MM.1S (cell line): ENCODE results near the gene CDC123.

Source experiments
- DNase-seq: peaks from one replicate; pipeline ENCODE4 v3.0.0-alpha.2; 2015
- H2AFZ ChIP-seq: fragments of 300-600 bp; sonication (generic); 2 replicates; pipeline ENCODE4 v1.6.0; 2016; ENCODE audit warnings: antibody characterized with exemption, low read length
- H3F3A ChIP-seq: fragments of 300-600 bp; sonication (generic); 2 replicates; pipeline ENCODE4 v1.6.1; 2016; ENCODE audit warnings: mild to moderate bottlenecking, antibody characterized with exemption, low read length, moderate library complexity, mixed read lengths; ENCODE audit not compliant: insufficient read depth
- H3K27ac ChIP-seq: fragments of 300-600 bp; sonication (generic); 2 replicates; pipeline ENCODE4 v1.5.1; 2016; ENCODE audit warnings: mild to moderate bottlenecking, low read length
- H3K27me3 ChIP-seq: fragments of 300-600 bp; sonication (generic); replicated peaks from 2 replicates; pipeline ENCODE4 v1.6.0; 2016; ENCODE audit warnings: low read length; ENCODE audit not compliant: insufficient read depth
- H3K36me3 ChIP-seq: fragments of 300-600 bp; sonication (generic); replicated peaks from 2 replicates; pipeline ENCODE4 v1.6.1; 2016; ENCODE audit warnings: mild to moderate bottlenecking, low read length, mixed read lengths; ENCODE audit not compliant: insufficient read depth
- H3K4me1 ChIP-seq: fragments of 300-600 bp; sonication (generic); 2 replicates; pipeline ENCODE4 v1.6.1; 2016; ENCODE audit warnings: low read length, mixed read lengths
- H3K4me2 ChIP-seq: fragments of 300-600 bp; sonication (generic); 2 replicates; pipeline ENCODE4 v1.6.0; 2016; ENCODE audit warnings: low read depth, low read length
- H3K4me3 ChIP-seq: fragments of 300-600 bp; sonication (generic); 2 replicates; pipeline ENCODE4 v1.5.1; 2016; ENCODE audit warnings: low read length, mixed read lengths
- H3K79me2 ChIP-seq: fragments of 300-600 bp; sonication (generic); 2 replicates; pipeline ENCODE4 v1.6.1; 2016; ENCODE audit warnings: mixed run types, low read length, mixed read lengths
- H3K9ac ChIP-seq: fragments of 300-600 bp; sonication (generic); 2 replicates; pipeline ENCODE4 v1.6.1; 2016; ENCODE audit warnings: low read length, mixed read lengths
- H3K9me2 ChIP-seq: fragments of 300-600 bp; sonication (generic); replicated peaks from 2 replicates; pipeline ENCODE4 v1.6.1; 2016; ENCODE audit warnings: mild to moderate bottlenecking, low read length, mixed read lengths; ENCODE audit not compliant: insufficient read depth
- H3K9me3 ChIP-seq: fragments of 300-600 bp; sonication (generic); replicated peaks from 2 replicates; pipeline ENCODE4 v1.6.1; 2016; ENCODE audit warnings: mild to moderate bottlenecking, low read length, mixed read lengths; ENCODE audit not compliant: insufficient read depth
- H4K20me1 ChIP-seq: fragments of 300-600 bp; sonication (generic); 2 replicates; pipeline ENCODE4 v1.6.1; 2016; ENCODE audit warnings: mild to moderate bottlenecking, low read length, moderate library complexity, mixed read lengths; ENCODE audit not compliant: insufficient read depth
- EZH2 ChIP-seq: fragments of 300-600 bp; sonication (generic); optimal IDR thresholded peaks from 2 replicates; pipeline ENCODE3; 2017; ENCODE audit warnings: low read depth, mild to moderate bottlenecking, antibody characterized with exemption, low read length, mixed read lengths
- EZH2phosphoT487 ChIP-seq: fragments of 300-600 bp; sonication (generic); IDR thresholded peaks from 2 replicates; pipeline ENCODE4 v1.6.1; 2018; ENCODE audit warnings: antibody characterized with exemption, low read length
- TF ChIP-seq, protein P1 (sequence below): fragments of 300-600 bp; sonication (generic); IDR thresholded peaks from 2 replicates; pipeline ENCODE4 v1.5.1; 2016; ENCODE audit warnings: antibody characterized with exemption, low read length, mixed read lengths

The CDC123 gene

DNA sequence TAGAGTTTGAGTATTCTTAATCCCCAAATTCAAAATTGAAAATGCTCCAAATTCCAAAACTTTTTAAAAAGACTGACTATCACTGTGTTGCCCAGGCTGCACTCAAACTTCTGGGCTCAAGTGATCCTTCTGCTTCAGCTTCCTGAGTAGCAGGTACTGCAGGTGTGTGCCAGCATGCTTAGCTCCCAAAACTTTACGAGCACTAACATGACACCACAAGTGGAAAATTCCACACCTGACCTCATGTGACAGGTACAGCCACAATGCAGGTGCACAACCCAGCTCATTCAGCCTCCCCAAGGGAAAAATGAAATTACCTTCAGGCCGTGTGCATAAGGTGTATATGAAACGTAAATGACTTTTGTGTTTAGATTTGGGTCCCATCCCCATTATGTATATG, 16.5 kb downstream of the CDC123 start:
- Histone ChIP-seq H3K79me2 (peaks cover 51% of the 10 kb centered on the region), H3K4me3 (no peak overlapping the region), H3K4me1 (0 out of 2 replicates have a peak, but pooled peaks cover 7% of the 10 kb centered on the region), H3K9ac (no peak overlapping the region), H2AFZ (no peak overlapping the region), H3K9me3 (no peaks in the 10 kb centered on the region), H3K27ac (no peak overlapping the region), H3F3A (peaks cover 8% of the 10 kb centered on the region), H3K36me3 (peaks cover 9% of the 10 kb centered on the region), H3K4me2 (no peak overlapping the region), H3K27me3 (no peaks in the 10 kb centered on the region), H4K20me1 (0 out of 2 replicates have a peak, but pooled peaks cover 3% of the 10 kb centered on the region), H3K9me2 (no peaks in the 10 kb centered on the region)
- TF ChIP-seq EZH2phosphoT487: no peak
- TF ChIP-seq, protein P1, sequence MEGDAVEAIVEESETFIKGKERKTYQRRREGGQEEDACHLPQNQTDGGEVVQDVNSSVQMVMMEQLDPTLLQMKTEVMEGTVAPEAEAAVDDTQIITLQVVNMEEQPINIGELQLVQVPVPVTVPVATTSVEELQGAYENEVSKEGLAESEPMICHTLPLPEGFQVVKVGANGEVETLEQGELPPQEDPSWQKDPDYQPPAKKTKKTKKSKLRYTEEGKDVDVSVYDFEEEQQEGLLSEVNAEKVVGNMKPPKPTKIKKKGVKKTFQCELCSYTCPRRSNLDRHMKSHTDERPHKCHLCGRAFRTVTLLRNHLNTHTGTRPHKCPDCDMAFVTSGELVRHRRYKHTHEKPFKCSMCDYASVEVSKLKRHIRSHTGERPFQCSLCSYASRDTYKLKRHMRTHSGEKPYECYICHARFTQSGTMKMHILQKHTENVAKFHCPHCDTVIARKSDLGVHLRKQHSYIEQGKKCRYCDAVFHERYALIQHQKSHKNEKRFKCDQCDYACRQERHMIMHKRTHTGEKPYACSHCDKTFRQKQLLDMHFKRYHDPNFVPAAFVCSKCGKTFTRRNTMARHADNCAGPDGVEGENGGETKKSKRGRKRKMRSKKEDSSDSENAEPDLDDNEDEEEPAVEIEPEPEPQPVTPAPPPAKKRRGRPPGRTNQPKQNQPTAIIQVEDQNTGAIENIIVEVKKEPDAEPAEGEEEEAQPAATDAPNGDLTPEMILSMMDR: no peak
- no peak for TF ChIP-seq EZH2
- no peak for DNase-seq

DNA sequence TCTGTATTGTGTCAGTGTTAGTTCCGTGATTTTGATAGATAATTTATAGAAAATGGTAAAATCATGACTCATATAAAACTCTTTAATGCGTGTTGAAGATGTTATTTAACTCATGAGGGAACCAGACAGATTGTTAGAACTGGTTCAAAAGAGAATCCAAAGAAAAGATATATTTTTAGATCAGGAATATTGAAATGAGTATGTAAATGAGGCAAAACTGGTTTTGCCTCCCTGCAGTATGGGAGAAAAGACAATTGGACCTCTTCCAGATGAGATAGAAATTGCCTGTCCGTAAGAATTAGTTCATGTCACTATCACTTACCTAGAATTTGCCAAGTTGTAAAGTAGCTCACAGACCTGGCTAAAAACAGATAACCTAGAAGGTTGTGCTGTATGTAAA, 17.6 kb downstream of the CDC123 start:
- Histone ChIP-seq H3K9ac (no peak overlapping the region), H3K79me2 (peaks cover 42% of the 10 kb centered on the region), H2AFZ (no peak overlapping the region), H3K36me3 (peaks cover 9% of the 10 kb centered on the region), H3K4me3 (no peak overlapping the region), H3F3A (peaks cover 8% of the 10 kb centered on the region), H3K4me1 (0 out of 2 replicates have a peak, but pooled peaks cover 7% of the 10 kb centered on the region), H3K27me3 (no peaks in the 10 kb centered on the region), H4K20me1 (0 out of 2 replicates have a peak, but pooled peaks cover 3% of the 10 kb centered on the region), H3K9me2 (no peaks in the 10 kb centered on the region), H3K9me3 (no peaks in the 10 kb centered on the region), H3K27ac (no peak overlapping the region), H3K4me2 (no peak overlapping the region)
- no peak for DNase-seq
- TF ChIP-seq EZH2phosphoT487: no peak
- TF ChIP-seq EZH2: no peak
- TF ChIP-seq, protein P1: no peak

DNA sequence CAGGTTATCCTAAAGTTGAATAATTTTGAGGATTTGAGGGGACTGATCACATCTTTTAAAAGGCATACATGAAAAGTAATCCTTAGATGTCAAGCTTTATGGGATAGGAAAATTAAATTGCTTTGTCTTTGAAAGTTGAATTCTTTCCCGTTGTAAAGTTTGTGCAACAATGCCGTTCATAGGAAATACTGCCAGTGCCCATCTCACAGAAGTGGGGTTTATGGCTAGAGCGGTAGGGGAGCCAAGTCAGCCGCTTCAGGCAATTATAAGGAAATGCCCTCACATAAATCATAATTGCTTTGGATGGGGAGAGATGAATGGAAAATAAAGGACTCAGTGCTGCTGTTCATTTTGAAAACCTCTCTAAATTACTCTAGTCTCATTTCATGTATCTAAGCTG, 18.1 kb downstream of the CDC123 start:
- Histone ChIP-seq H3K4me3 (no peak overlapping the region), H3K27me3 (no peaks in the 10 kb centered on the region), H3K79me2 (peaks cover 42% of the 10 kb centered on the region), H3K4me1 (0 out of 2 replicates have a peak, but pooled peaks cover 7% of the 10 kb centered on the region), H3K9me3 (no peaks in the 10 kb centered on the region), H2AFZ (no peak overlapping the region), H3F3A (peaks cover 8% of the 10 kb centered on the region), H3K4me2 (no peak overlapping the region), H3K27ac (no peak overlapping the region), H4K20me1 (0 out of 2 replicates have a peak, but pooled peaks cover 3% of the 10 kb centered on the region), H3K9me2 (no peaks in the 10 kb centered on the region), H3K9ac (no peak overlapping the region), H3K36me3 (peaks cover 9% of the 10 kb centered on the region)
- no peak for TF ChIP-seq EZH2phosphoT487
- TF ChIP-seq EZH2: no peak
- TF ChIP-seq, protein P1: no peak
- DNase-seq: no peak
